ENCODE results near the gene ZNF414.

ZNF414 gene

GRCh38 chr19:8461891-8462290 lies 52.1 kb downstream of the ZNF414 start:
- DNase-seq: no peak

GRCh38 chr19:8461376-8461775 lies 52.6 kb downstream of the ZNF414 start:
- no peak for DNase-seq

- no peak for DNase-seq
Measured at GRCh38 chr19:8460516-8461298, 53.3 kb downstream of the ZNF414 start.

All from NCI-H1417 treated with DMSO at 0.1 percent for 48 hours (cell line).